HG03139 (cell line): ENCODE measurements around the gene HIRA.

Experiments used
- ATAC-seq: cut with Tn5 transposase; IDR thresholded peaks from one replicate; pipeline ENCODE4 v1.9.1; 2021; ENCODE audit not compliant: unreplicated experiment

The HIRA gene

GRCh38 chr22:19412478-19412877, 19.1 kb downstream of the HIRA start:
- ATAC-seq: no peak

- ATAC-seq: no peak
Measured at GRCh38 chr22:19411690-19412045, 19.9 kb downstream of the HIRA start.

GRCh38 chr22:19410941-19411689, 20.4 kb downstream of the HIRA start:
- no peak for ATAC-seq

- no peak for ATAC-seq
Measured at GRCh38 chr22:19407649-19408606, 23.6 kb downstream of the HIRA start.

- ATAC-seq: no peak
Measured at GRCh38 chr22:19406846-19407245, 24.7 kb downstream of the HIRA start.

GRCh38 chr22:19406281-19406811, 25.2 kb downstream of the HIRA start:
- ATAC-seq: no peak

- no peak for ATAC-seq
Measured at GRCh38 chr22:19405652-19406051, 25.9 kb downstream of the HIRA start.

GRCh38 chr22:19405133-19405532, 26.4 kb downstream of the HIRA start:
- no peak for ATAC-seq

GRCh38 chr22:19404676-19405075, 26.9 kb downstream of the HIRA start:
- ATAC-seq: no peak

GRCh38 chr22:19402642-19403191, 28.8 kb downstream of the HIRA start:
- ATAC-seq: no peak

- no peak for ATAC-seq
Measured at GRCh38 chr22:19401483-19401882, 30.1 kb downstream of the HIRA start.

GRCh38 chr22:19400881-19401280, 30.7 kb downstream of the HIRA start:
- ATAC-seq: no peak

- no peak for ATAC-seq
Measured at GRCh38 chr22:19398652-19399051, 32.9 kb downstream of the HIRA start.

- ATAC-seq: no peak
Measured at GRCh38 chr22:19398206-19398605, 33.3 kb downstream of the HIRA start.

GRCh38 chr22:19397734-19398104, 33.8 kb downstream of the HIRA start:
- ATAC-seq: no peak

GRCh38 chr22:19396934-19397733, 34.4 kb downstream of the HIRA start:
- ATAC-seq: no peak

GRCh38 chr22:19396561-19396933, 35.0 kb downstream of the HIRA start:
- ATAC-seq: no peak

GRCh38 chr22:19395276-19395675, 36.3 kb downstream of the HIRA start:
- no peak for ATAC-seq

GRCh38 chr22:19394274-19395050, 37.1 kb downstream of the HIRA start:
- ATAC-seq: no peak

- ATAC-seq: no peak
Measured at GRCh38 chr22:19393704-19394103, 37.8 kb downstream of the HIRA start.
